K562 (cell line): ENCODE results near the gene GTSE1. TPM values are rescaled to one million over a fixed set of nuclear protein-coding genes. Genes with fewer than 3 reads are reported as not detected.

Experiments
- ATAC-seq: fragments of 200-7000 bp; cut with Tn5 transposase; 3 replicates; pipeline ENCODE4 v1.9.1; 2020; ENCODE audit warnings: moderate library complexity
- BruUV-seq: library from RNA; stranded (reverse); fragments of 400-500 nt; replicated peaks from 2 replicates; lab custom pipeline; 2021; lab: Mats Ljungman, UMichigan
- CTCF ChIA-PET: fragments of 300-600 bp; formaldehyde crosslinking; extraction: SDS; loops from one replicate; lab custom pipeline; 2021; ENCODE audit warnings: low intra/inter-chr PET ratio; lab: Yijun Ruan, JAX
- POLR2A ChIA-PET: fragments of 300-600, 350-650 bp; sonication (Branson Sonifier 250); formaldehyde crosslinking; extraction: SDS; loops from one replicate; lab custom pipeline; 2021; ENCODE audit warnings: antibody characterized with exemption, inconsistent platforms; lab: Yijun Ruan, JAX
- DNase-seq, 4 experiments: peaks; one replicate each; pipeline versions ENCODE4 v3.0.0 to v3.0.0-alpha.2; 2011 to 2018; ENCODE audit warnings: low spot score in 3 of 4, mixed read lengths in 3 of 4; ENCODE audit errors: extremely low read depth in 1 of 4
- FAIRE-seq: peaks from 2 replicates; lab custom pipeline; 2011; peaks lifted over from hg19 to GRCh38; lab: Jason Lieb, UNC
- H2AFZ ChIP-seq: 2 replicates; pipeline ENCODE4 v1.6.0; 2011; ENCODE audit warnings: low read depth, low read length, control low read depth, inconsistent platforms
- H3K27ac ChIP-seq: fragments of 200-600 bp; 3 replicates; pipeline ENCODE4 v1.8.0; 2011; ENCODE audit warnings: low read depth, mild to moderate bottlenecking, control low read depth, inconsistent platforms, low read length, moderate library complexity, mixed read lengths; ENCODE audit errors: extremely low read depth
- H3K27me3 ChIP-seq, 2 experiments: fragments of 300-600 bp in 1 of 2; 2 replicates in 1 of 2; 3 replicates in 1 of 2; pipeline versions ENCODE4 v1.6.0 to v1.8.0; 2011; ENCODE audit warnings: inconsistent platforms in 2 of 2, low read length in 2 of 2, mild to moderate bottlenecking in 1 of 2, mixed read lengths in 1 of 2, moderate library complexity in 1 of 2; ENCODE audit not compliant: control insufficient read depth in 2 of 2, insufficient read depth in 2 of 2
- H3K36me3 ChIP-seq: fragments of 300-600 bp; 3 replicates; pipeline ENCODE4 v1.8.0; 2011; ENCODE audit warnings: mild to moderate bottlenecking, low read length, inconsistent platforms; ENCODE audit not compliant: control insufficient read depth, insufficient read depth
- H3K4me1 ChIP-seq, 2 experiments: fragments of 200-600 bp in 1 of 2; replicated peaks in 1 of 2; 2 replicates in 1 of 2; 3 replicates in 1 of 2; pipeline versions ENCODE4 v1.5.1 to v1.8.0; 2011; ENCODE audit warnings: inconsistent platforms in 2 of 2, low read length in 2 of 2, mild to moderate bottlenecking in 1 of 2, mixed read lengths in 1 of 2, moderate library complexity in 1 of 2; ENCODE audit not compliant: control insufficient read depth in 2 of 2, insufficient read depth in 2 of 2
- H3K4me2 ChIP-seq: 2 replicates; pipeline ENCODE4 v1.6.1; 2011; ENCODE audit warnings: low read length, control low read depth, inconsistent platforms, mixed read lengths; ENCODE audit not compliant: insufficient read depth
- H3K4me3 ChIP-seq: fragments of 200-600 bp; sonication (generic), shearing (Covaris generic); 2 replicates; pipeline ENCODE4 v1.5.1; 2016; ENCODE audit warnings: control low read depth, inconsistent platforms
- H3K79me2 ChIP-seq: fragments of 200-600 bp; 3 replicates; pipeline ENCODE4 v1.8.0; 2011; ENCODE audit warnings: low read length, inconsistent platforms; ENCODE audit not compliant: control insufficient read depth, insufficient read depth
- H3K9ac ChIP-seq, 2 experiments: 2 replicates each; pipeline versions ENCODE4 v1.6.0 to v1.6.1; 2011; ENCODE audit warnings: low read depth in 2 of 2, low read length in 2 of 2, control low read depth in 1 of 2, inconsistent platforms in 1 of 2, mild to moderate bottlenecking in 1 of 2, mixed read lengths in 1 of 2; ENCODE audit not compliant: insufficient read depth in 1 of 2
- H3K9me1 ChIP-seq: one replicate; pipeline ENCODE4 v1.6.0; 2011; ENCODE audit warnings: inconsistent platforms, mild to moderate bottlenecking, low read length, moderate library complexity; ENCODE audit not compliant: control insufficient read depth, insufficient read depth
- H3K9me3 ChIP-seq: replicated peaks from 2 replicates; pipeline ENCODE4 v1.5.1; 2011; ENCODE audit warnings: low read depth, low read length, inconsistent platforms; ENCODE audit not compliant: control insufficient read depth, insufficient read depth
- H4K20me1 ChIP-seq: replicated peaks from 2 replicates; pipeline ENCODE4 v1.6.1; 2011; ENCODE audit warnings: low read length, inconsistent platforms, mixed read lengths; ENCODE audit not compliant: control insufficient read depth, insufficient read depth
- CHD2 ChIP-seq: IDR thresholded peaks from 2 replicates; pipeline ENCODE4 v1.6.1; 2011; ENCODE audit warnings: low read depth, low read length
- DIDO1 ChIP-seq: fragments of 450-650 bp; IDR thresholded peaks from 2 replicates; pipeline ENCODE4 v1.6.1; 2016; ENCODE audit warnings: low read depth, missing biosample characterization, missing genetic modification characterization
- DMBX1 ChIP-seq: fragments of 250-450 bp; sonication (Bioruptor Pico); IDR thresholded peaks from 2 replicates; pipeline ENCODE4 v1.8.0; 2022; ENCODE audit warnings: inconsistent platforms, mild to moderate bottlenecking, moderate library complexity, borderline replicate concordance
- EGR1 ChIP-seq: fragments of 450-650 bp; conservative IDR thresholded peaks from 2 replicates; pipeline ENCODE4 v1.6.1; 2017; ENCODE audit warnings: mild to moderate bottlenecking
- ETS2 ChIP-seq: IDR thresholded peaks from 2 replicates; pipeline ENCODE4 v1.6.1; 2016; ENCODE audit warnings: borderline replicate concordance, missing genetic modification characterization, mild to moderate bottlenecking, moderate library complexity, missing compliant biosample characterization; ENCODE audit not compliant: poor library complexity, severe bottlenecking
- ETV5 ChIP-seq: sonication (generic); formaldehyde crosslinking; IDR thresholded peaks from 2 replicates; pipeline ENCODE4 v1.4.0; 2020; ENCODE audit warnings: low read depth, mild to moderate bottlenecking, missing genetic modification reagents
- L3MBTL2 ChIP-seq: fragments of 450-650 bp; IDR thresholded peaks from 2 replicates; pipeline ENCODE4 v1.6.1; 2016; ENCODE audit warnings: mild to moderate bottlenecking, moderate library complexity
- MNT ChIP-seq, 2 experiments: fragments of 450-650 bp; conservative IDR thresholded peaks; 2 replicates each; pipeline ENCODE4 v1.6.1; 2017; ENCODE audit warnings: mild to moderate bottlenecking in 2 of 2, moderate library complexity in 2 of 2
- TCFL5 ChIP-seq: fragments of 250-450 bp; sonication (Bioruptor Pico); conservative IDR thresholded peaks from 2 replicates; pipeline ENCODE4 v1.6.1; 2021; ENCODE audit warnings: mild to moderate bottlenecking, moderate library complexity, matching md5 sums
- ZNF212 ChIP-seq: fragments of 450-650 bp; formaldehyde crosslinking; IDR thresholded peaks from 2 replicates; pipeline ENCODE4 v1.4.0; 2020; ENCODE audit warnings: mild to moderate bottlenecking
- WGBS: fragments of 100-300 bp; shearing (Covaris generic); methylation state at CpG from one replicate; pipeline ENCODE4 v1.1.6; 2016; ENCODE audit warnings: low coverage, mixed read lengths; ENCODE audit not compliant: insufficient coverage; ENCODE audit errors: missing lambda C conversion rate; 5-methylcytosine and 5-hydroxymethylcytosine counted together
- in situ Hi-C: fragments of 300-500 bp; cut with MboI; formaldehyde crosslinking; loops from 4 replicates; pipeline ENCODE4 v1.15.0; 2018; ENCODE audit warnings: inconsistent platforms, mixed read lengths
- intact Hi-C: fragments of 100-400 bp; cut with micrococcal nuclease; formaldehyde crosslinking; loops from 2 replicates; pipeline ENCODE4 v1.14.2; 2022
- polyA plus RNA-seq, 8 experiments: library from polyadenylated mRNA; depleted of rRNA in 4 of 8; stranded (reverse) in 5 of 8; unstranded in 3 of 8; fragments of >200 nt; fragmentation: Nextera tagmentation in 2 of 8; fragmentation: Illumina TruSeq in 1 of 8; extraction: Ambion mirVana in 2 of 8; extraction: Trizol in 1 of 8; gene quantifications; 2 replicates each; pipeline versions ENCODE4 v1.2.1 to v1.2.3, GENCODE V29; 2011 to 2014; ENCODE audit warnings: inconsistent platforms in 1 of 8, missing spikeins in 1 of 8
- total RNA-seq, 7 experiments: library from RNA; depleted of rRNA in 6 of 7; stranded (reverse); fragments of >200 nt in 6 of 7; fragmentation: Illumina TruSeq in 2 of 7; extraction: Trizol in 2 of 7; gene quantifications; 2 replicates each; pipeline versions ENCODE4 v1.2.1 to v1.2.3, GENCODE V29; 2011 to 2021; ENCODE audit warnings: low replicate concordance in 1 of 7
- TF ChIP-seq, protein P1 (sequence below): fragments of 450-650 bp; conservative IDR thresholded peaks from 2 replicates; pipeline ENCODE4 v1.6.1; 2016; ENCODE audit warnings: missing genetic modification characterization, low read depth, mild to moderate bottlenecking, missing compliant biosample characterization, moderate library complexity

The GTSE1 gene
- total and polyA plus RNA-seq, 9 of the 15 experiments (the other 6 are each of a cell fraction or from before 2014, with no cell fraction given) = 2.5 to 22.5 (median 12.9) TPM

GRCh38 chr22:46293577-46294260 lies 3.0 kb upstream of the GTSE1 start (continued):
- TF ChIP-seq EGR1 (no peak), DMBX1 (CRISPR knock-in tag) (no peak)
- TF ChIP-seq, protein P1, sequence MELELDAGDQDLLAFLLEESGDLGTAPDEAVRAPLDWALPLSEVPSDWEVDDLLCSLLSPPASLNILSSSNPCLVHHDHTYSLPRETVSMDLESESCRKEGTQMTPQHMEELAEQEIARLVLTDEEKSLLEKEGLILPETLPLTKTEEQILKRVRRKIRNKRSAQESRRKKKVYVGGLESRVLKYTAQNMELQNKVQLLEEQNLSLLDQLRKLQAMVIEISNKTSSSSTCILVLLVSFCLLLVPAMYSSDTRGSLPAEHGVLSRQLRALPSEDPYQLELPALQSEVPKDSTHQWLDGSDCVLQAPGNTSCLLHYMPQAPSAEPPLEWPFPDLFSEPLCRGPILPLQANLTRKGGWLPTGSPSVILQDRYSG (tag) = no peak

- peaks cover 21% of the 10 kb centered on the region; the same call in 2 of the 3 replicates for H3K36me3 ChIP-seq
- no peak overlapping the region for H2AFZ ChIP-seq
- no peak for ATAC-seq
- H4K20me1 ChIP-seq = no peaks in the 10 kb centered on the region
- no peak for FAIRE-seq
- in situ Hi-C loops = no loop called here
- WGBS = 83% methylated on average over 2 of the region's 2 CpGs
- no peak overlapping the region for H3K4me3 ChIP-seq
- DNase-seq = no peak
- intact Hi-C loops = loop anchor here (5.0 kb wide), 1 partner anchor 162 kb away; no protein-coding TSS in a partner anchor
- peaks cover 2 to 32% of the 10 kb centered on the region in 2 experiments; a peak in 4 of 5 replicates for H3K4me1 ChIP-seq
- H3K79me2 ChIP-seq = peaks cover 17% of the 10 kb centered on the region
- H3K27me3 ChIP-seq = no peaks in the 10 kb centered on the region
- TF ChIP-seq DIDO1 (tag) (no peak), CHD2 (no peak), ETS2 (tag) (no peak), MNT (conservative IDR thresholded peaks at IDR 0.05) (no peak), ZNF212 (CRISPR knock-in tag) (no peak), ETV5 (CRISPR knock-in tag) (no peak), TCFL5 (CRISPR knock-in tag) (no peak), L3MBTL2 (no peak)
- ChIA-PET POLR2A (interaction anchor here (0.7 to 2.6 kb wide), 2 partner anchors 9 to 16 kb away, joined by 3 to 10 read pairs; no protein-coding TSS in a partner anchor), CTCF (no interaction called here)
- BruUV-seq = no TSS peak
- H3K4me2 ChIP-seq = no peak overlapping the region
- H3K9me3 ChIP-seq = no peaks in the 10 kb centered on the region
- H3K27ac ChIP-seq = no peak overlapping the region
- no peaks in the 10 kb centered on the region for H3K9me1 ChIP-seq
- no peak overlapping the region for H3K9ac ChIP-seq
These were observed 1.9 kb upstream of the GTSE1 start for GRCh38 chr22:46294784-46295183.
